WTC11 (cell line): ENCODE results near the gene MVB12A. TPM values are rescaled to one million over a fixed set of nuclear protein-coding genes. Genes with fewer than 3 reads are reported as not detected.

ENCODE experiments used
- ATAC-seq: fragments of 200-7000 bp; cut with Tn5 transposase; 2 replicates; pipeline ENCODE4 v1.10.0; 2021; ENCODE audit warnings: mild to moderate bottlenecking, moderate library complexity
- CTCF ChIA-PET: fragments of 300-600 bp; sonication (Branson Sonifier 250); formaldehyde crosslinking; loops from one replicate; lab custom pipeline; 2021; ENCODE audit warnings: antibody characterized with exemption; lab: Charles Lee
- POLR2A ChIA-PET: fragments of 350-600 bp; sonication (Branson Sonifier 250); formaldehyde crosslinking; loops from one replicate; lab custom pipeline; 2021; ENCODE audit warnings: antibody characterized with exemption; lab: Charles Lee
- DNase-seq: peaks from one replicate; pipeline ENCODE4 v3.0.0; 2021; ENCODE audit warnings: low spot score
- H3K27ac Mint-ChIP-seq: 2 replicates; pipeline ENCODE4 v1.8.0; 2021; ENCODE audit warnings: mixed read lengths
- H3K27me3 Mint-ChIP-seq: 2 replicates; pipeline ENCODE4 v1.8.0; 2021; ENCODE audit warnings: low read depth, mild to moderate bottlenecking, moderate library complexity, mixed read lengths
- H3K36me3 Mint-ChIP-seq: 2 replicates; pipeline ENCODE4 v1.8.0; 2021; ENCODE audit warnings: mixed read lengths
- H3K4me1 Mint-ChIP-seq: 2 replicates; pipeline ENCODE4 v1.8.0; 2022; ENCODE audit warnings: mixed read lengths
- H3K4me3 Mint-ChIP-seq: 2 replicates; pipeline ENCODE4 v1.8.0; 2021; ENCODE audit warnings: mild to moderate bottlenecking, moderate library complexity, mixed read lengths
- H3K9me3 Mint-ChIP-seq: 2 replicates; pipeline ENCODE4 v1.8.0; 2021; ENCODE audit warnings: mixed read lengths
- CREB1 ChIP-seq: sonication (generic); formaldehyde crosslinking; IDR thresholded peaks from 2 replicates; pipeline ENCODE4 v1.8.0; 2023; ENCODE audit warnings: mild to moderate bottlenecking, missing genetic modification reagents
- ESRRA ChIP-seq: sonication (generic); formaldehyde crosslinking; IDR thresholded peaks from 2 replicates; pipeline ENCODE4 v1.8.1; 2022; ENCODE audit warnings: mild to moderate bottlenecking, missing genetic modification reagents, borderline replicate concordance
- ETV6 ChIP-seq: sonication (generic); formaldehyde crosslinking; IDR thresholded peaks from 2 replicates; pipeline ENCODE4 v1.8.1; 2022; ENCODE audit warnings: mild to moderate bottlenecking, missing genetic modification reagents
- FOXK1 ChIP-seq: sonication (generic); formaldehyde crosslinking; IDR thresholded peaks from 2 replicates; pipeline ENCODE4 v1.8.0; 2022; ENCODE audit warnings: mild to moderate bottlenecking, moderate library complexity, missing genetic modification reagents
- FOXP1 ChIP-seq: sonication (generic); formaldehyde crosslinking; IDR thresholded peaks from 2 replicates; pipeline ENCODE4 v1.8.0; 2022; ENCODE audit warnings: missing genetic modification reagents, mild to moderate bottlenecking, moderate library complexity, borderline replicate concordance
- MYBL2 ChIP-seq: sonication (generic); formaldehyde crosslinking; IDR thresholded peaks from 2 replicates; pipeline ENCODE4 v1.8.1; 2023; ENCODE audit warnings: mild to moderate bottlenecking, moderate library complexity, missing genetic modification reagents
- NR2C2 ChIP-seq: sonication (generic); formaldehyde crosslinking; IDR thresholded peaks from 2 replicates; pipeline ENCODE4 v1.8.0; 2022; ENCODE audit warnings: mild to moderate bottlenecking, missing genetic modification reagents
- RELA ChIP-seq: sonication (generic); formaldehyde crosslinking; IDR thresholded peaks from 2 replicates; pipeline ENCODE4 v1.8.1; 2022; ENCODE audit warnings: missing genetic modification reagents, mild to moderate bottlenecking, borderline replicate concordance
- SMAD3 ChIP-seq: sonication (generic); formaldehyde crosslinking; IDR thresholded peaks from 2 replicates; pipeline ENCODE4 v1.8.0; 2022; ENCODE audit warnings: missing genetic modification reagents, mild to moderate bottlenecking, borderline replicate concordance
- total RNA-seq: library from RNA; stranded (reverse); gene quantifications from 3 replicates; pipeline ENCODE4 v1.2.3, GENCODE V29; 2021
- TF ChIP-seq, protein P1 (sequence below): sonication (generic); formaldehyde crosslinking; IDR thresholded peaks from 2 replicates; pipeline ENCODE4 v1.8.1; 2022; ENCODE audit warnings: mild to moderate bottlenecking, moderate library complexity, missing genetic modification reagents
- TF ChIP-seq, protein P2 (sequence below): sonication (generic); formaldehyde crosslinking; IDR thresholded peaks from 2 replicates; pipeline ENCODE4 v1.8.1; 2022; ENCODE audit warnings: missing genetic modification reagents, borderline replicate concordance
- TF ChIP-seq, protein P3 (sequence below): fragments of 200-600 bp; IDR thresholded peaks from 2 replicates; pipeline ENCODE4 v1.8.0; 2022; ENCODE audit warnings: antibody characterized with exemption
- TF ChIP-seq, protein P4 (sequence below): sonication (generic); formaldehyde crosslinking; IDR thresholded peaks from 2 replicates; pipeline ENCODE4 v1.8.0; 2022; ENCODE audit warnings: mild to moderate bottlenecking, missing genetic modification reagents

MVB12A gene
- total RNA-seq, 1 experiment from 2014 or later: 58.7 TPM

DNA sequence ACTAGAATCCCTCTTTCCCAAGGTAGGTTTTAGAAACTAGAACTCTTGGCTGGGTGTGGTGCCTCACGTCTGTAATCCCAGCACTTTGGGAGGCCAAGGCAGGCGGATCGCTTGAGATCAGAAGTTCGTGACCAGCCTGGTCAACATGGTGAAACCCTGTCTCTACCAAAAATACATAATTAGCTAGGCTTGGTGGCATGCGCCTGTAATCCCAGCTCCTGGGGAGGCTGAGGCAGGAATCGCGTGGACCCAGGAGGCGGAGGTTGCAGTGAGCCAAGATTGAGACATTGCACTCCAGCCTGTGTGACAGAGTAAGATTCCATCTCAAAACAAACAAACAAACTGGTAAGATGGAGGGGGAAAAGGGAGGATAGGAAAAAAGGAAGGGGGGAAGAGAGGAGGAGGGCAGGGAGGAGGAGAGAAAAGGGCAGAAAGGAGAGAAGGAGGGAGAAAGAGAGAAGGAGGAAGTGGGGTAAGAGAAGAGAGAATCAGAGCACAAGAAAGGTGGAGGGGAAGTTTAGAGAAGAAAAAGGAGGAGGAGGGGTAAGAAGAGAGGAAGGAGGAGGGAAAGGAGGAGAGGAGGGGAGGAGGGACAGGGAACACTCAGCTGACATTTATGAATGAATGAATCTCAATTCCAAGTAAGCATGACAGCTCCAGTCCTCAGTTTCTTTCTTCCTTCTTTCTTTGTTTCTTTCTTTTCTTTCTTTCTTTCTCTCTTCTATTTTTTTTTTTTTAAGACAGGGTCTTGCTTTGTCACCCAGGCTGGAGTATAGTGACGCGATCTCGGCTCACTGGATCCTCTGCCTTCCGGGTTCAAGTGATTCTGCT lies 47.8 kb downstream of the MVB12A start (continued):
- TF ChIP-seq, protein P1, sequence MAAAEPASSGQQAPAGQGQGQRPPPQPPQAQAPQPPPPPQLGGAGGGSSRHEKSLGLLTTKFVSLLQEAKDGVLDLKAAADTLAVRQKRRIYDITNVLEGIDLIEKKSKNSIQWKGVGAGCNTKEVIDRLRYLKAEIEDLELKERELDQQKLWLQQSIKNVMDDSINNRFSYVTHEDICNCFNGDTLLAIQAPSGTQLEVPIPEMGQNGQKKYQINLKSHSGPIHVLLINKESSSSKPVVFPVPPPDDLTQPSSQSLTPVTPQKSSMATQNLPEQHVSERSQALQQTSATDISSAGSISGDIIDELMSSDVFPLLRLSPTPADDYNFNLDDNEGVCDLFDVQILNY: no peak
- no peak for TF ChIP-seq MYBL2 (CRISPR knock-in tag)
- TF ChIP-seq RELA (CRISPR knock-in tag): no peak
- TF ChIP-seq, protein P2, sequence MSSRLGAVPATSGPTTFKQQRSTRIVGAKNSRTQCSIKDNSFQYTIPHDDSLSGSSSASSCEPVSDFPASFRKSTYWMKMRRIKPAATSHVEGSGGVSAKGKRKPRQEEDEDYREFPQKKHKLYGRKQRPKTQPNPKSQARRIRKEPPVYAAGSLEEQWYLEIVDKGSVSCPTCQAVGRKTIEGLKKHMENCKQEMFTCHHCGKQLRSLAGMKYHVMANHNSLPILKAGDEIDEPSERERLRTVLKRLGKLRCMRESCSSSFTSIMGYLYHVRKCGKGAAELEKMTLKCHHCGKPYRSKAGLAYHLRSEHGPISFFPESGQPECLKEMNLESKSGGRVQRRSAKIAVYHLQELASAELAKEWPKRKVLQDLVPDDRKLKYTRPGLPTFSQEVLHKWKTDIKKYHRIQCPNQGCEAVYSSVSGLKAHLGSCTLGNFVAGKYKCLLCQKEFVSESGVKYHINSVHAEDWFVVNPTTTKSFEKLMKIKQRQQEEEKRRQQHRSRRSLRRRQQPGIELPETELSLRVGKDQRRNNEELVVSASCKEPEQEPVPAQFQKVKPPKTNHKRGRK: no peak
- TF ChIP-seq FOXK1 (CRISPR knock-in tag): no peak
- no peak for TF ChIP-seq ESRRA (CRISPR knock-in tag)
- TF ChIP-seq, protein P3, sequence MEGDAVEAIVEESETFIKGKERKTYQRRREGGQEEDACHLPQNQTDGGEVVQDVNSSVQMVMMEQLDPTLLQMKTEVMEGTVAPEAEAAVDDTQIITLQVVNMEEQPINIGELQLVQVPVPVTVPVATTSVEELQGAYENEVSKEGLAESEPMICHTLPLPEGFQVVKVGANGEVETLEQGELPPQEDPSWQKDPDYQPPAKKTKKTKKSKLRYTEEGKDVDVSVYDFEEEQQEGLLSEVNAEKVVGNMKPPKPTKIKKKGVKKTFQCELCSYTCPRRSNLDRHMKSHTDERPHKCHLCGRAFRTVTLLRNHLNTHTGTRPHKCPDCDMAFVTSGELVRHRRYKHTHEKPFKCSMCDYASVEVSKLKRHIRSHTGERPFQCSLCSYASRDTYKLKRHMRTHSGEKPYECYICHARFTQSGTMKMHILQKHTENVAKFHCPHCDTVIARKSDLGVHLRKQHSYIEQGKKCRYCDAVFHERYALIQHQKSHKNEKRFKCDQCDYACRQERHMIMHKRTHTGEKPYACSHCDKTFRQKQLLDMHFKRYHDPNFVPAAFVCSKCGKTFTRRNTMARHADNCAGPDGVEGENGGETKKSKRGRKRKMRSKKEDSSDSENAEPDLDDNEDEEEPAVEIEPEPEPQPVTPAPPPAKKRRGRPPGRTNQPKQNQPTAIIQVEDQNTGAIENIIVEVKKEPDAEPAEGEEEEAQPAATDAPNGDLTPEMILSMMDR: no peak
- TF ChIP-seq ETV6 (CRISPR knock-in tag): no peak
- TF ChIP-seq FOXP1 (CRISPR knock-in tag): no peak

DNA sequence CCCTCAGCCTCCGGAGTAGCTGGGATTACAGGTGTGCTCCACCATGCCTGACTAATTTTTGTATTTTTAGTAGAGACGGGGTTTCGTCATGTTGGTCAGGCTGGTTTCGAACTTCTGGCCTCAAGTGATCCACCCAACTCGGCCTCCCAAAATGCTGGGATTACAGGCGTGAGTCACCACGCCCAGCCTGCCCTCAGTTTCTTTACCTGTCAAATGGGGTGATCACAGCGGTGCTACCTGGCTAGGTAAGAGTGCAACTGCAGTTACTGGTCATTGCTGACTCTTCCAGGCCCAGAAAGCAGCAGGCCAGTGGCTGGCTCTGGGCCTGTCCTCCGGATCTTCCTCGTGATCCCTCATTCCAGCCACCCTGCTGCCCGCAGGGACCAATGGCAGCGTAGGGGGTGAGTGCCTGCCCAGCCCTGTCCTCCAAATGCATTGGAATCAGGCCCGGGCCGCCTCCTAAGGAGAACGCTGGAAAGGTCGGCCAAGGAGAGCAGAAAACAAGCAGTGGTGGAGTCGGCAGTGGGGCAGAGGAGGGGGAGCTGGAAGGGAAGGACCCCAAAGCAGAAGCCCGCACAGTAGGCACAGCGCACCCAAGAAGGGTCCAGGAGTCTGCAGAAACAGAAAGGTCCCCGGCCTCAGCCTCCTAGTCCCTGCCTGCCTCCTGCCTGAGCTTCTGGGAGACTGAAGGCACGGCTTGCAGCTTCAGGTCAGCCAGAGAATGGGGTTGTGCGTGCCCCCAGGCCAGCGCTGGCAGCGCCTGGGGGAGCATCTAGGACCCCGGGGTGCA lies 48.6 kb downstream of the MVB12A start:
- peak overlapping the region; percentile 93 for H3K4me3 Mint-ChIP-seq
- peak overlapping the region; percentile 95; the same call in 1 of the 2 replicates for H3K27ac Mint-ChIP-seq
- peaks cover 52% of the 10 kb centered on the region for H3K27me3 Mint-ChIP-seq
- H3K36me3 Mint-ChIP-seq: no peaks in the 10 kb centered on the region
- no peaks in the 10 kb centered on the region for H3K9me3 Mint-ChIP-seq
- ChIA-PET POLR2A (interaction anchor here (0.7 kb wide), 1 partner anchor 56 kb away, joined by 4 read pairs; no protein-coding TSS in a partner anchor), CTCF (interaction anchor here (0.6 to 1.9 kb wide), 5 partner anchors 10 to 43 kb away, joined by 3 to 5 read pairs (median 4); partner anchors contain the start of gene PGLS)
- no peak for TF ChIP-seq NR2C2 (CRISPR knock-in tag)
- H3K4me1 Mint-ChIP-seq: peaks cover 19% of the 10 kb centered on the region
- no peak for ATAC-seq
- DNase-seq: no peak

DNA sequence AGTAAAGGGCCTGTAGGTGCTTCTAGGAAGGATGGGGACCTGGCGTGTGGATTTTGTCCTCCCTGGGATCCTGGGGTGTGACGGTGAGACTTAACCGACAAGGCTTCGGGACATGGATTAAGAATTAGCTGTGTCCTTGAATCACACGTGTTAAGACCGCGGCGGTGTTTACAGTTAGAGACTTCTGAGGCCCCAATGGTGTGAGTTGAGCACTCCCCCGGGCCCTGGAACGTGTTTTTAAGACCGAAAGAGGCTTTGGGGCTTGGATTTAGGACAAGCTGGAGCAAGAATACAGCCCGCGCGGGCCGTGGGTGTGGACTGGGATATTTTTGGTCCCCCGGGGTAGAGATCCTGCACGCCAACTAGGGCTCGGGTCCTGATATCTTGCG lies 49.2 kb downstream of the MVB12A start:
- H3K4me1 Mint-ChIP-seq: peaks cover 19% of the 10 kb centered on the region
- no peaks in the 10 kb centered on the region for H3K36me3 Mint-ChIP-seq
- no peak for DNase-seq
- ChIA-PET CTCF (interaction anchor here (0.6 to 1.9 kb wide), 5 partner anchors 11 to 42 kb away, joined by 3 to 5 read pairs (median 4); partner anchors contain the start of gene PGLS), POLR2A (no interaction called here)
- TF ChIP-seq FOXK1 (CRISPR knock-in tag) (peak; percentile 13; the same call in 1 of the 2 replicates), CREB1 (CRISPR knock-in tag) (no peak), SMAD3 (peak; percentile 32; the same call in 1 of the 2 replicates)
- TF ChIP-seq, protein P4, sequence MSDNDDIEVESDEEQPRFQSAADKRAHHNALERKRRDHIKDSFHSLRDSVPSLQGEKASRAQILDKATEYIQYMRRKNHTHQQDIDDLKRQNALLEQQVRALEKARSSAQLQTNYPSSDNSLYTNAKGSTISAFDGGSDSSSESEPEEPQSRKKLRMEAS (CRISPR knock-in tag): peak; percentile 58; the same call in 1 of the 2 replicates
- H3K4me3 Mint-ChIP-seq: peak overlapping the region; percentile 93
- H3K9me3 Mint-ChIP-seq: no peaks in the 10 kb centered on the region
- H3K27me3 Mint-ChIP-seq: peaks cover 50% of the 10 kb centered on the region
- peak overlapping the region; percentile 95 for H3K27ac Mint-ChIP-seq
- no peak for ATAC-seq
